SK-N-MC (cell line): ENCODE data around the gene WNT6.

Source experiments
- DNase-seq: peaks from one replicate; pipeline ENCODE4 v3.0.0-alpha.2; 2011; ENCODE audit warnings: low read depth, low spot score
- H3K27ac ChIP-seq: fragments of 200-600 bp; sonication (generic); 2 replicates; pipeline ENCODE4 v1.5.1; 2016; ENCODE audit warnings: mixed run types
- H3K36me3 ChIP-seq: fragments of 200-600 bp; sonication (generic); 2 replicates; pipeline ENCODE4 v1.6.1; 2017; ENCODE audit warnings: antibody characterized with exemption, low read length, mixed read lengths; ENCODE audit not compliant: insufficient read depth
- H3K4me3 ChIP-seq: fragments of 200-600 bp; sonication (generic); 2 replicates; pipeline ENCODE4 v1.5.1; 2016
- H3K9ac ChIP-seq: fragments of 200-600 bp; sonication (generic); 2 replicates; pipeline ENCODE4 v1.8.0; 2017; ENCODE audit warnings: mixed run types, mixed read lengths; ENCODE audit not compliant: insufficient read length
- H3K9me3 ChIP-seq: fragments of 200-600 bp; sonication (generic); 2 replicates; pipeline ENCODE4 v1.6.1; 2017; ENCODE audit warnings: low read depth, mild to moderate bottlenecking, antibody characterized with exemption, low read length, moderate library complexity, mixed read lengths
- EZH2 ChIP-seq: fragments of 200-600 bp; sonication (generic); IDR thresholded peaks from one replicate; pipeline ENCODE4 v1.6.1; 2017; ENCODE audit warnings: antibody characterized with exemption
- FOXP2 ChIP-seq: optimal IDR thresholded peaks from 2 replicates; pipeline ENCODE3; 2011; ENCODE audit warnings: mild to moderate bottlenecking, moderate library complexity; ENCODE audit not compliant: insufficient read depth; ENCODE audit errors: extremely low read length, control extremely low read depth
- POLR2AphosphoS5 ChIP-seq: IDR thresholded peaks from 2 replicates; pipeline ENCODE4 v1.6.1; 2012; ENCODE audit warnings: mild to moderate bottlenecking, low read depth, low read length, borderline replicate concordance

Gene WNT6

DNA sequence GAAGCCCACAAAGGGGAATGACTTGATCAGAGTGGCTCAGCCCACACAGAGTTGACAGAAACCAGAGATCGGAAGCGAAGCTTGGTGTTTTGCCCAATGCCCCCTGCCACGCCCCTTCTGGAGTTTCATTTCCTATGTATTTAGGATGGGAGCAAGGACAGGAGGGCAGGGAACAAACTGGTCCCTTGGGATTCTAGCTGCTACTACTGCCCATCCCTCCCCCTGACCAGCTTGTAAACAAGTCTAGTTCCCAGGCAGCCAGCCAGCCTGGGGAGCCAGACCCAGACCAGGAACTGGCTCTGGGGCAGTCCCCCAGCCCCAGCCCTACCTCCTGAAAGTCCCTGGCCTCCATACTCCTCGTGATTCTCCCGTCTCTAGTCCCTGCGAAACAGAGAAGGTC lies 8.3 kb downstream of the WNT6 start:
- Histone ChIP-seq H3K27ac (no peak overlapping the region), H3K9me3 (no peaks in the 10 kb centered on the region), H3K9ac (no peak overlapping the region), H3K4me3 (no peak overlapping the region), H3K36me3 (no peaks in the 10 kb centered on the region)
- TF ChIP-seq EZH2 (no peak), FOXP2 (no peak), POLR2AphosphoS5 (no peak)
- DNase-seq = no peak

- DNase-seq = no peak
- H3K9me3 ChIP-seq = no peaks in the 10 kb centered on the region
- H3K4me3 ChIP-seq = no peak overlapping the region
- H3K27ac ChIP-seq = no peak overlapping the region
- TF ChIP-seq EZH2 (no peak), FOXP2 (no peak), POLR2AphosphoS5 (no peak)
- H3K36me3 ChIP-seq = no peaks in the 10 kb centered on the region
- no peak overlapping the region for H3K9ac ChIP-seq
Measured at GRCh38 chr2:218869064-218869463, 9.5 kb downstream of the WNT6 start.

- no peak overlapping the region for H3K27ac ChIP-seq
- no peak overlapping the region for H3K4me3 ChIP-seq
- no peak for DNase-seq
- no peak overlapping the region for H3K9ac ChIP-seq
- H3K36me3 ChIP-seq = no peaks in the 10 kb centered on the region
- no peak for TF ChIP-seq EZH2
- no peak for TF ChIP-seq FOXP2
- no peak for TF ChIP-seq POLR2AphosphoS5
- no peaks in the 10 kb centered on the region for H3K9me3 ChIP-seq
Measured at GRCh38 chr2:218870984-218871344, 11.4 kb downstream of the WNT6 start.

DNA sequence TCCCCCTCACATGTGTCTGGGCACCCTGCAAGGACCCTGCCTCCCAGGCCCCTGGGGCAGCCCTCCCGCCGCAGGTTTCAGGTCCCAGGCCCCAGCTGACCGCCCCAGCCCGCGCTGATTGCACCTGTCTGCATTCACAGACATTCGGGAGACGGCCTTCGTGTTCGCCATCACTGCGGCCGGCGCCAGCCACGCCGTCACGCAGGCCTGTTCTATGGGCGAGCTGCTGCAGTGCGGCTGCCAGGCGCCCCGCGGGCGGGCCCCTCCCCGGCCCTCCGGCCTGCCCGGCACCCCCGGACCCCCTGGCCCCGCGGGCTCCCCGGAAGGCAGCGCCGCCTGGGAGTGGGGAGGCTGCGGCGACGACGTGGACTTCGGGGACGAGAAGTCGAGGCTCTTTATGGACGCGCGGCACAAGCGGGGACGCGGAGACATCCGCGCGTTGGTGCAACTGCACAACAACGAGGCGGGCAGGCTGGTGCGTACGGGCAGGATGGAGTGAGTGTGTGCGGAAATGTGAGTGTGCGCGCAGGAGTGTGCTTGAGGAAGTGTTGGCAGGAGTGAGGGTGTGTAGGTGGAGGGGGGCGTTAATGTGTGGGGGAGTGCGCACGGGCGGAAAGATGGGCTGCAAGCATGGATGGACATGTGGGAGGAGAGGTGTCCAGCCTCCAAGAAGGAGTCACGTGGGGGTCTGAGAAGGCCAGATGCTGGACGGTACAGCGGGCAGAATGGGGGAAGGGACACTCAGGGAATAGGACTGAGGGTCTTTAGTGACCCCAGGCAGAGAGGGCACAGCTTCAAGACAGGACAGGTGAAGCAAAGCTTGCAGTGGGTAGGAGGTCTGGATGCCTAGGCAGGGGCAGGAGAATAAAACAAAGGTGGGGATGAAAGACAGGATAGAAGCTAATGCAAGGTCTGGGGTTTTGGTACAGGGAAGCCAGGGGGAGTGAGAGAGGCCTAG lies 12.0 kb downstream of the WNT6 start:
- Histone ChIP-seq H3K4me3 (no peak overlapping the region), H3K36me3 (no peaks in the 10 kb centered on the region), H3K9ac (no peak overlapping the region), H3K9me3 (no peaks in the 10 kb centered on the region), H3K27ac (no peak overlapping the region)
- DNase-seq = no peak
- TF ChIP-seq FOXP2 = no peak
- TF ChIP-seq EZH2 = no peak
- no peak for TF ChIP-seq POLR2AphosphoS5

- TF ChIP-seq EZH2 (no peak), POLR2AphosphoS5 (no peak), FOXP2 (no peak)
- no peak overlapping the region for H3K4me3 ChIP-seq
- DNase-seq = no peak
- H3K36me3 ChIP-seq = no peaks in the 10 kb centered on the region
- H3K9me3 ChIP-seq = no peaks in the 10 kb centered on the region
- H3K9ac ChIP-seq = no peak overlapping the region
- H3K27ac ChIP-seq = no peak overlapping the region
Measured at GRCh38 chr2:218872645-218873358, 13.2 kb downstream of the WNT6 start.

GRCh38 chr2:218873359-218874194 lies 14.0 kb downstream of the WNT6 start:
- H3K27ac ChIP-seq = no peak overlapping the region
- no peak overlapping the region for H3K9ac ChIP-seq
- no peaks in the 10 kb centered on the region for H3K36me3 ChIP-seq
- DNase-seq = no peak
- no peak overlapping the region for H3K4me3 ChIP-seq
- H3K9me3 ChIP-seq = no peaks in the 10 kb centered on the region
- no peak for TF ChIP-seq FOXP2
- no peak for TF ChIP-seq POLR2AphosphoS5
- no peak for TF ChIP-seq EZH2

DNA sequence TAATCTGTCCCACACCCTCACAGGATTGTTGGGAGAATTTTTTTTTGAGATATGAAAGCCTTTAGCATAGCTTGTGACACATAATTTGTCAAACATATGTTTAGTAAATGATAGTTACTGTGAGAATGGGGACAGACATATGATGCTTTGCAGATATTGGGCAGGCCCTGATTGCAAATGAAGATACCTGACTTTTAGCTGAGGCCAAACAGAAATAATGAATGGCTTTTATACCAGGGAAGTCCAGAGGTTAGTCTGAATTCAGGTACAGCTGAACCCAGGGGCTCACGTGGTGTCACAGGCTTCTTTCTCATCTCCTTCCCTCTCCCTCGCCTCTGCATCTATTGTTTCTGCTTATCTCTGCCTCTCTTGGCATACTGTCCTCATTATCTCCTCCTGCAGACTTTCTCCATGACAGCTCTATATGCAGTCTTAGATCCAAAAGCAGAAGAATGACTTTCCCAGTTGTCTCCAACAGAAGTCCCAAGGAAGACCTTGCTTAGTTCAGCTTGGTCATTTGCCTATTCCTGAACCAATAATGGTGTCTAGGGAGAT lies 16.2 kb downstream of the WNT6 start:
- Histone ChIP-seq H3K36me3 (no peaks in the 10 kb centered on the region), H3K27ac (no peak overlapping the region), H3K4me3 (no peak overlapping the region), H3K9ac (no peak overlapping the region), H3K9me3 (no peaks in the 10 kb centered on the region)
- DNase-seq = no peak
- TF ChIP-seq EZH2 = no peak
- TF ChIP-seq POLR2AphosphoS5 = no peak
- no peak for TF ChIP-seq FOXP2
